H1 (cell line): ENCODE data around the gene GPS1. TPM values are rescaled to one million over a fixed set of nuclear protein-coding genes. Genes with fewer than 3 reads are reported as not detected.

ENCODE experiments used
- CTCF ChIA-PET: fragments of 300-600 bp; sonication (Branson Sonifier 250); formaldehyde crosslinking; loops from one replicate; lab custom pipeline; 2021; ENCODE audit not compliant: partially characterized antibody; lab: Charles Lee
- POLR2A ChIA-PET: fragments of 300-600 bp; sonication (Branson Sonifier 250); formaldehyde crosslinking; loops from one replicate; lab custom pipeline; 2021; ENCODE audit warnings: inconsistent platforms; ENCODE audit not compliant: partially characterized antibody; lab: Charles Lee
- DNase-seq, 2 experiments: peaks; one replicate each; pipeline versions ENCODE4 v3.0.0 to v3.0.0-alpha.2; 2010 to 2022; ENCODE audit warnings: low spot score in 2 of 2, low read depth in 1 of 2, mixed read lengths in 1 of 2
- FAIRE-seq: peaks from 2 replicates; lab custom pipeline; 2011; peaks lifted over from hg19 to GRCh38; lab: Jason Lieb, UNC
- H2AFZ ChIP-seq: 2 replicates; pipeline ENCODE4 v1.8.1; 2012; ENCODE audit warnings: low read length, inconsistent platforms
- H2AK5ac ChIP-seq: 2 replicates; pipeline ENCODE4 v1.6.1; 2013; ENCODE audit warnings: low read depth, low read length
- H2BK120ac ChIP-seq: replicated peaks from 2 replicates; pipeline ENCODE3; 2013; ENCODE audit warnings: low read depth, low read length, inconsistent platforms
- H2BK12ac ChIP-seq: 2 replicates; pipeline ENCODE4 v1.6.1; 2013; ENCODE audit warnings: low read depth, low read length
- H2BK15ac ChIP-seq: 2 replicates; pipeline ENCODE4 v1.6.1; 2013; ENCODE audit warnings: low read length
- H2BK20ac ChIP-seq: 2 replicates; pipeline ENCODE4 v1.6.1; 2013; ENCODE audit warnings: low read length
- H2BK5ac ChIP-seq: 2 replicates; pipeline ENCODE4 v1.6.1; 2013; ENCODE audit warnings: low read depth, low read length
- H3K14ac ChIP-seq: 2 replicates; pipeline ENCODE4 v1.6.1; 2013; ENCODE audit warnings: inconsistent platforms; ENCODE audit not compliant: insufficient read length
- H3K18ac ChIP-seq: 2 replicates; pipeline ENCODE4 v1.6.1; 2013; ENCODE audit warnings: low read length; ENCODE audit errors: extremely low read depth
- H3K23ac ChIP-seq: 2 replicates; pipeline ENCODE4 v1.6.1; 2013; ENCODE audit warnings: inconsistent platforms; ENCODE audit not compliant: insufficient read length
- H3K23me2 ChIP-seq: 2 replicates; pipeline ENCODE4 v1.6.1; 2013; ENCODE audit warnings: low read depth, low read length
- H3K27ac ChIP-seq: 2 replicates; pipeline ENCODE4 v1.6.1; 2011; ENCODE audit warnings: low read depth, low read length, inconsistent platforms
- H3K27me3 ChIP-seq, 4 experiments: replicated peaks in 1 of 4; 1 replicate in 1 of 4; 2 replicates in 3 of 4; pipeline versions ENCODE4 v1.6.1 to v1.8.1; 2011 to 2013; ENCODE audit warnings: low read length in 3 of 4, mild to moderate bottlenecking in 3 of 4, inconsistent platforms in 2 of 4, mixed read lengths in 2 of 4, moderate library complexity in 1 of 4; ENCODE audit not compliant: control insufficient read depth in 3 of 4, insufficient read depth in 3 of 4; ENCODE audit errors: extremely low read depth in 1 of 4
- H3K36me3 ChIP-seq, 4 experiments: 2 replicates each; pipeline versions ENCODE4 v1.6.1 to v1.8.1; 2011 to 2013; ENCODE audit warnings: mild to moderate bottlenecking in 4 of 4, low read length in 3 of 4, moderate library complexity in 2 of 4, control low read depth in 1 of 4, inconsistent platforms in 1 of 4; ENCODE audit not compliant: insufficient read depth in 4 of 4, control insufficient read depth in 2 of 4
- H3K4ac ChIP-seq: replicated peaks from 2 replicates; pipeline ENCODE3; 2013; ENCODE audit warnings: low read length, low read depth, mixed read lengths, inconsistent platforms; ENCODE audit not compliant: insufficient read length
- H3K4me1 ChIP-seq, 4 experiments: replicated peaks in 1 of 4; 1 replicate in 1 of 4; 2 replicates in 3 of 4; pipeline versions ENCODE4 v1.6.1 to v1.8.1; 2011 to 2013; ENCODE audit warnings: low read length in 3 of 4, inconsistent platforms in 2 of 4, mixed read lengths in 1 of 4; ENCODE audit not compliant: insufficient read depth in 4 of 4, control insufficient read depth in 3 of 4
- H3K4me2 ChIP-seq, 2 experiments: 2 replicates each; pipeline versions ENCODE4 v1.6.1 to v1.8.1; 2011 to 2013; ENCODE audit warnings: low read depth in 2 of 2, low read length in 2 of 2, control low read depth in 1 of 2, inconsistent platforms in 1 of 2, mild to moderate bottlenecking in 1 of 2; ENCODE audit not compliant: insufficient read depth in 1 of 2
- H3K4me3 ChIP-seq, 4 experiments: fragments of 200-600, 300-600 bp in 1 of 4; sonication (generic), shearing (Covaris generic), sonication (Bioruptor Twin) in 1 of 4; 2 replicates each; pipeline versions ENCODE4 v1.5.1 to v1.8.1; 2011 to 2016; ENCODE audit warnings: low read length in 4 of 4, low read depth in 3 of 4, control low read depth in 2 of 4, inconsistent platforms in 2 of 4, mild to moderate bottlenecking in 2 of 4, mixed read lengths in 1 of 4, moderate library complexity in 1 of 4; ENCODE audit not compliant: insufficient read depth in 2 of 4; ENCODE audit errors: extremely low read depth in 1 of 4
- H3K56ac ChIP-seq: replicated peaks from 2 replicates; pipeline ENCODE3; 2013; ENCODE audit warnings: low read depth, mild to moderate bottlenecking, mixed read lengths, low read length, inconsistent platforms; ENCODE audit not compliant: insufficient read length
- H3K79me1 ChIP-seq: 2 replicates; pipeline ENCODE4 v1.6.1; 2013; ENCODE audit warnings: low read depth, low read length, control low read depth
- H3K79me2 ChIP-seq, 2 experiments: 2 replicates each; pipeline versions ENCODE4 v1.6.1 to v1.8.1; 2012 to 2013; ENCODE audit warnings: low read length in 2 of 2, mild to moderate bottlenecking in 2 of 2, inconsistent platforms in 1 of 2; ENCODE audit not compliant: insufficient read depth in 2 of 2, control insufficient read depth in 1 of 2
- H3K9ac ChIP-seq, 4 experiments: replicated peaks in 1 of 4; 1 replicate in 1 of 4; 2 replicates in 3 of 4; pipeline versions ENCODE4 v1.6.1 to v1.8.1; 2011 to 2013; ENCODE audit warnings: low read depth in 3 of 4, low read length in 3 of 4, control low read depth in 2 of 4, mild to moderate bottlenecking in 2 of 4, moderate library complexity in 2 of 4, inconsistent platforms in 1 of 4; ENCODE audit errors: extremely low read depth in 1 of 4
- H3K9me3 ChIP-seq, 2 experiments: 2 replicates each; pipeline versions ENCODE4 v1.6.1 to v1.8.1; 2012 to 2013; ENCODE audit warnings: mild to moderate bottlenecking in 2 of 2, moderate library complexity in 2 of 2, control low read depth in 1 of 2, inconsistent platforms in 1 of 2, low read depth in 1 of 2, low read length in 1 of 2, mixed read lengths in 1 of 2; ENCODE audit not compliant: insufficient read depth in 2 of 2
- H4K20me1 ChIP-seq, 2 experiments: replicated peaks in 1 of 2; 2 replicates each; pipeline versions ENCODE3 to v1.8.1; 2011 to 2013; ENCODE audit warnings: inconsistent platforms in 2 of 2, low read length in 2 of 2, mild to moderate bottlenecking in 1 of 2; ENCODE audit not compliant: insufficient read depth in 2 of 2, control insufficient read depth in 1 of 2
- H4K5ac ChIP-seq: 2 replicates; pipeline ENCODE4 v1.6.1; 2013; ENCODE audit warnings: low read length, low read depth, mixed read lengths, inconsistent platforms; ENCODE audit not compliant: insufficient read length
- H4K8ac ChIP-seq: 2 replicates; pipeline ENCODE4 v1.8.0; 2013; ENCODE audit warnings: mild to moderate bottlenecking, moderate library complexity, low read length, inconsistent platforms; ENCODE audit not compliant: insufficient read depth; ENCODE audit errors: extremely low read depth
- H4K91ac ChIP-seq: replicated peaks from 2 replicates; pipeline ENCODE3; 2013; ENCODE audit warnings: low read length, mixed read lengths, inconsistent platforms; ENCODE audit not compliant: insufficient read length
- ASH2L ChIP-seq: fragments of 200-600, 300-600 bp; sonication (generic); IDR thresholded peaks from one replicate; pipeline ENCODE4 v1.7.1; 2017; ENCODE audit warnings: low read length
- CBX5 ChIP-seq: fragments of 300-800, 300-1000 bp; sonication (generic); IDR thresholded peaks from 2 replicates; pipeline ENCODE4 v1.7.1; 2016; ENCODE audit warnings: antibody characterized with exemption, low read length, low read depth
- HDAC2 ChIP-seq, 2 experiments: fragments of 300-600 bp in 1 of 2; sonication (generic) in 1 of 2; IDR thresholded peaks; 2 replicates each; pipeline ENCODE4 v1.6.1; 2011 to 2012; ENCODE audit warnings: low read depth in 2 of 2, low read length in 2 of 2, mild to moderate bottlenecking in 2 of 2, moderate library complexity in 2 of 2, borderline replicate concordance in 1 of 2, inconsistent platforms in 1 of 2
- RNF2 ChIP-seq: fragments of 200-900, 300-1000 bp; sonication (generic); IDR thresholded peaks from 2 replicates; pipeline ENCODE4 v1.7.1; 2016; ENCODE audit warnings: borderline replicate concordance, low read depth, mild to moderate bottlenecking, antibody characterized with exemption, low read length; ENCODE audit not compliant: poor library complexity, severe bottlenecking; ENCODE audit errors: missing control alignments
- TAF1 ChIP-seq: IDR thresholded peaks from 2 replicates; pipeline ENCODE4 v1.6.1; 2011; ENCODE audit warnings: mild to moderate bottlenecking, low read depth, low read length
- TEAD4 ChIP-seq: IDR thresholded peaks from 2 replicates; pipeline ENCODE4 v1.6.1; 2012; ENCODE audit warnings: low read depth, low read length, inconsistent platforms, mixed read lengths
- WGBS, 2 experiments: shearing (Covaris generic) in 1 of 2; methylation state at CpG; one replicate each; pipeline versions ENCODE4 v1.1.6 to v1.1.7; 2013 to 2015; ENCODE audit warnings: low lambda C conversion rate in 2 of 2, mixed read lengths in 2 of 2, inconsistent platforms in 1 of 2, low coverage in 1 of 2, missing lambda C conversion rate in 1 of 2; ENCODE audit not compliant: insufficient replicate concordance in 2 of 2, insufficient coverage in 1 of 2, insufficient read length in 1 of 2; ENCODE audit errors: extremely low coverage in 1 of 2, missing lambda C conversion rate in 1 of 2; 5-methylcytosine and 5-hydroxymethylcytosine counted together
- polyA plus RNA-seq, 7 experiments: library from polyadenylated mRNA; depleted of rRNA in 3 of 7; stranded (reverse) in 5 of 7; unstranded in 2 of 7; fragments of >200 nt in 5 of 7; fragments of 200-250 nt in 2 of 7; gene quantifications; 1 replicate in 5 of 7; 2 replicates in 1 of 7; 4 replicates in 1 of 7; pipeline versions ENCODE4 v1.2.1 to v1.2.3, GENCODE V29; 2011 to 2013; ENCODE audit warnings: missing spikeins in 2 of 7, mixed read lengths in 2 of 7
- total RNA-seq: library from RNA; stranded (reverse); fragmentation: NEBNext Ultra II Directional; extraction: Animal tissue kit (Norgen Biotek cat#: 25700); gene quantifications from 2 replicates; pipeline ENCODE4 v1.2.1, GENCODE V29; 2021

Gene GPS1
- total and polyA plus RNA-seq, 2 of the 8 experiments (the other 6 are each of a cell fraction or from before 2014, with no cell fraction given), result 153 to 277 TPM

GRCh38 chr17:82055965-82056728, 4.4 kb downstream of the GPS1 start:
- Histone ChIP-seq H2BK20ac (no peak overlapping the region), H3K9me3 (no peaks in the 10 kb centered on the region), H4K91ac (no peak overlapping the region), H4K8ac (no peak overlapping the region), H3K4ac (no peak overlapping the region), H2BK120ac (no peak overlapping the region), H3K27ac (no peak overlapping the region), H2BK12ac (no peak overlapping the region), H3K4me2 (no peak overlapping the region), H3K79me2 (peaks cover 0 to 12% of the 10 kb centered on the region in 2 experiments; a peak in 1 of 4 replicates), H2AK5ac (no peak overlapping the region), H3K36me3 (peaks cover 14 to 36% (median 28%) of the 10 kb centered on the region in 4 experiments), H3K79me1 (peaks cover 6% of the 10 kb centered on the region; the same call in 1 of the 2 replicates), H3K4me3 (no peak overlapping the region), H3K23me2 (peaks cover 6% of the 10 kb centered on the region; the same call in 1 of the 2 replicates), H3K14ac (no peak overlapping the region), H3K4me1 (peaks cover 0 to 7% (median 3%) of the 10 kb centered on the region in 4 experiments; a peak in 4 of 7 replicates), H3K9ac (peak overlapping the region in 1 of 4 experiments; percentile 37; a peak in 2 of 7 replicates), H3K27me3 (no peaks in the 10 kb centered on the region), H3K18ac (no peak overlapping the region), H2BK15ac (no peak overlapping the region), H3K23ac (no peak overlapping the region), H3K56ac (no peak overlapping the region), H4K5ac (no peak overlapping the region), H2AFZ (no peak overlapping the region), H4K20me1 (peaks cover 4 to 21% of the 10 kb centered on the region in 2 experiments), H2BK5ac (no peak overlapping the region)
- DNase-seq (no peak), FAIRE-seq (no peak)
- POLR2A ChIA-PET, result interaction anchor here (0.6 to 13.2 kb wide), 20 partner anchors 8 to 144 kb away, joined by 3 to 161 read pairs (median 3); partner anchors contain the start of genes DUS1L and RAC3
- TF ChIP-seq TEAD4 (no peak), RNF2 (no peak), HDAC2 (IDR thresholded peaks at IDR 0.05; ENCODE audit: borderline replicate concordance in 1 of 2, low read depth in 2 of 2, low read length in 2 of 2) (no peak), ASH2L (no peak), CBX5 (no peak), TAF1 (no peak)
- WGBS, 2 experiments, result 95% methylated on average over 28 of the region's 28 CpGs; no CpG with 5 or more reads in 1 of the 2 experiments
- CTCF ChIA-PET, result interaction anchor here (1.1 to 5.4 kb wide), 4 partner anchors 9 to 98 kb away, joined by 3 to 40 read pairs (median 6); partner anchors contain the start of genes DUS1L and RAC3
